GM12878 (cell line): ENCODE results near the gene SUSD5. TPM values are rescaled to one million over a fixed set of nuclear protein-coding genes. Genes with fewer than 3 reads are reported as not detected.
"Not testable (repeated sequence)": the region's sequence is repeated elsewhere in the genome, so short reads cannot be mapped to it uniquely, and the experiment has no call there.

Experiments
- ATAC-seq: fragments of 200-7000 bp; cut with Tn5 transposase; 3 replicates; pipeline ENCODE4 v1.9.1; 2020; ENCODE audit warnings: mild to moderate bottlenecking, moderate library complexity
- BruUV-seq: library from RNA; stranded (reverse); fragments of 400-500 nt; replicated peaks from 2 replicates; lab custom pipeline; 2021; lab: Mats Ljungman, UMichigan
- CTCF ChIA-PET: fragments of 300-600 bp; sonication (Branson Sonifier 250); formaldehyde crosslinking; extraction: SDS; loops from one replicate; lab custom pipeline; 2021; ENCODE audit warnings: inconsistent platforms; lab: Yijun Ruan, JAX
- POLR2A ChIA-PET: fragments of 350-600 bp; formaldehyde crosslinking; extraction: SDS; loops from one replicate; lab custom pipeline; 2021; ENCODE audit warnings: inconsistent platforms; lab: Charles Lee
- RAD21 ChIA-PET: fragments of 300-600 bp; sonication (Branson Sonifier 250); formaldehyde crosslinking; loops from one replicate; lab custom pipeline; 2023; ENCODE audit warnings: antibody characterized with exemption; ENCODE audit not compliant: unreplicated experiment; lab: Charles Lee
- SMC1A ChIA-PET: fragments of 300-600 bp; sonication (Branson Sonifier 250); formaldehyde crosslinking; loops from one replicate; lab custom pipeline; 2023; ENCODE audit not compliant: unreplicated experiment, uncharacterized antibody; lab: Charles Lee
- DNase-seq: peaks from one replicate; pipeline ENCODE4 v3.0.0-alpha.2; 2011; ENCODE audit warnings: low read depth, low spot score
- FAIRE-seq: peaks from 3 replicates; lab custom pipeline; 2011; peaks lifted over from hg19 to GRCh38; lab: Jason Lieb, UNC
- H2AFZ ChIP-seq: 2 replicates; pipeline ENCODE4 v1.6.0; 2011; ENCODE audit warnings: low read depth, low read length, control low read depth; ENCODE audit not compliant: control insufficient read depth
- H3K27ac ChIP-seq: 2 replicates; pipeline ENCODE4 v1.5.1; 2011; ENCODE audit warnings: control low read depth; ENCODE audit not compliant: control insufficient read depth, insufficient read depth
- H3K27me3 ChIP-seq, 2 experiments: replicated peaks in 1 of 2; 2 replicates each; pipeline versions ENCODE4 v1.6.0 to v1.6.1; 2011; ENCODE audit warnings: low read length in 1 of 2; ENCODE audit not compliant: control insufficient read depth in 2 of 2, insufficient read depth in 2 of 2
- H3K36me3 ChIP-seq, 2 experiments: 2 replicates each; pipeline ENCODE4 v1.5.1; 2011; ENCODE audit warnings: low read length in 1 of 2; ENCODE audit not compliant: control insufficient read depth in 2 of 2, insufficient read depth in 2 of 2
- H3K4me1 ChIP-seq: 2 replicates; pipeline ENCODE4 v1.6.1; 2011; ENCODE audit warnings: mild to moderate bottlenecking, low read length, moderate library complexity, mixed read lengths; ENCODE audit not compliant: control insufficient read depth, insufficient read depth
- H3K4me2 ChIP-seq: 2 replicates; pipeline ENCODE4 v1.6.0; 2011; ENCODE audit warnings: control low read depth; ENCODE audit not compliant: control insufficient read depth, insufficient read depth
- H3K4me3 ChIP-seq: fragments of 200-600 bp; sonication (generic); 2 replicates; pipeline ENCODE4 v1.5.1; 2016
- H3K79me2 ChIP-seq: 2 replicates; pipeline ENCODE4 v1.6.0; 2011; ENCODE audit warnings: low read length; ENCODE audit not compliant: control insufficient read depth, insufficient read depth
- H3K9ac ChIP-seq: 2 replicates; pipeline ENCODE4 v1.8.0; 2011; ENCODE audit warnings: low read length, control low read depth, mixed read lengths; ENCODE audit not compliant: control insufficient read depth, insufficient read depth
- H3K9me3 ChIP-seq: replicated peaks from 3 replicates; pipeline ENCODE4 v1.5.1; 2011; ENCODE audit warnings: mild to moderate bottlenecking, low read length; ENCODE audit not compliant: control insufficient read depth, insufficient read depth
- H4K20me1 ChIP-seq: 2 replicates; pipeline ENCODE4 v1.6.0; 2011; ENCODE audit not compliant: control insufficient read depth, insufficient read depth
- HSF1 ChIP-seq: fragments of 150-350 bp; IDR thresholded peaks from 2 replicates; pipeline ENCODE4 v1.6.1; 2014; ENCODE audit warnings: mild to moderate bottlenecking, low read depth, low read length
- LARP7 ChIP-seq: fragments of 450-650 bp; IDR thresholded peaks from 2 replicates; pipeline ENCODE4 v1.6.1; 2017; ENCODE audit warnings: mild to moderate bottlenecking
- MEF2A ChIP-seq: IDR thresholded peaks from 2 replicates; pipeline ENCODE4 v1.6.1; 2011; ENCODE audit warnings: low read depth, mild to moderate bottlenecking, low read length, moderate library complexity; ENCODE audit not compliant: insufficient read depth
- ZNF384 ChIP-seq: IDR thresholded peaks from 2 replicates; pipeline ENCODE4 v1.6.1; 2012; ENCODE audit warnings: low read depth, mild to moderate bottlenecking, low read length, improper control_type of control experiment, borderline replicate concordance
- WGBS: methylation state at CpG from one replicate; pipeline ENCODE4 v1.1.6; 2016; ENCODE audit warnings: low lambda C conversion rate; ENCODE audit not compliant: insufficient replicate concordance, insufficient coverage; ENCODE audit errors: missing lambda C conversion rate; 5-methylcytosine and 5-hydroxymethylcytosine counted together
- in situ Hi-C: fragments of 300-500 bp; cut with MboI; formaldehyde crosslinking; loops from 9 replicates; pipeline ENCODE4 v1.14.3; 2018; ENCODE audit warnings: mixed read lengths
- intact Hi-C: fragments of 100-400 bp; cut with micrococcal nuclease; formaldehyde crosslinking; loops from one replicate; pipeline ENCODE4 v1.14.2; 2022; ENCODE audit not compliant: unreplicated experiment
- polyA plus RNA-seq, 11 experiments: library from polyadenylated mRNA; depleted of rRNA in 4 of 11; unstranded in 6 of 11; stranded (reverse) in 5 of 11; fragments of >200 nt; fragmentation: Nextera tagmentation in 4 of 11; fragmentation: Illumina TruSeq in 1 of 11; extraction: Ambion mirVana in 4 of 11; extraction: Trizol in 1 of 11; gene quantifications; 1 replicate in 1 of 11; 2 replicates in 10 of 11; pipeline versions ENCODE4 v1.2.1 to v1.2.3, GENCODE V29; 2011 to 2016; ENCODE audit warnings: inconsistent platforms in 2 of 11, missing spikeins in 2 of 11, low read depth in 1 of 11
- total RNA-seq, 4 experiments: library from RNA; depleted of rRNA in 3 of 4; stranded (reverse); fragments of >200 nt in 3 of 4; fragmentation: Illumina TruSeq in 1 of 4; extraction: Trizol in 1 of 4; gene quantifications; 2 replicates each; pipeline versions ENCODE4 v1.2.1 to v1.2.3, GENCODE V29; 2013 to 2021
- TF ChIP-seq, protein P1 (sequence below): IDR thresholded peaks from 2 replicates; pipeline ENCODE4 v1.6.1; 2012; ENCODE audit warnings: improper control_type of control experiment, low read depth, low read length; ENCODE audit not compliant: insufficient replicate concordance
- TF ChIP-seq, protein P2 (sequence below): IDR thresholded peaks from 2 replicates; pipeline ENCODE4 v1.6.1; 2011; ENCODE audit warnings: low read depth, mild to moderate bottlenecking, low read length, moderate library complexity, borderline replicate concordance; ENCODE audit errors: extremely low read depth

The SUSD5 gene
- total and polyA plus RNA-seq, 10 of the 15 experiments (the other 5 are each of a cell fraction or from before 2014, with no cell fraction given), result 0.01 to 0.05 (median 0.03) TPM; not detected in 4

GRCh38 chr3:33139006-33139623, 79.5 kb downstream of the SUSD5 start:
- H3K9ac ChIP-seq, result peak overlapping the region; percentile 26
- H3K4me1 ChIP-seq, result peaks cover 11% of the 10 kb centered on the region; the same call in 1 of the 2 replicates
- H3K9me3 ChIP-seq, in situ Hi-C loops, H3K36me3 ChIP-seq, intact Hi-C loops, H3K79me2 ChIP-seq, FAIRE-seq, H4K20me1 ChIP-seq, BruUV-seq, H3K27me3 ChIP-seq: not testable (repeated sequence)
- CTCF ChIA-PET, result interaction anchor here (0.6 to 13.7 kb wide), 5 partner anchors 6 to 235 kb away, joined by 3 to 319 read pairs (median 5); no protein-coding TSS in a partner anchor
- POLR2A ChIA-PET, result interaction anchor here (0.7 kb wide), 2 partner anchors 60 to 446 kb away, joined by 4 to 8 read pairs; no protein-coding TSS in a partner anchor
- ATAC-seq, result peak; percentile 86
- peak; percentile 25 for DNase-seq
- H3K4me3 ChIP-seq, result peak overlapping the region; percentile 17; the same call in 1 of the 2 replicates
- H2AFZ ChIP-seq, result peak overlapping the region; percentile 66
- SMC1A ChIA-PET, result interaction anchor here (0.7 to 3.9 kb wide), 4 partner anchors 7 to 233 kb away, joined by 3 to 16 read pairs (median 8); no protein-coding TSS in a partner anchor
- RAD21 ChIA-PET, result interaction anchor here (0.7 to 2.4 kb wide), 4 partner anchors 8 to 234 kb away, joined by 3 to 11 read pairs (median 6); no protein-coding TSS in a partner anchor
- WGBS, result 2% methylated on average over 7 of the region's 8 CpGs
- TF ChIP-seq MEF2A (0 out of 2 replicates have a peak, but pooled peaks have one; percentile 23), ZNF384 (peak; percentile 21; the same call in 1 of the 2 replicates)
- peak overlapping the region; percentile 72 for H3K4me2 ChIP-seq
- H3K27ac ChIP-seq, result peak overlapping the region; percentile 64

DNA sequence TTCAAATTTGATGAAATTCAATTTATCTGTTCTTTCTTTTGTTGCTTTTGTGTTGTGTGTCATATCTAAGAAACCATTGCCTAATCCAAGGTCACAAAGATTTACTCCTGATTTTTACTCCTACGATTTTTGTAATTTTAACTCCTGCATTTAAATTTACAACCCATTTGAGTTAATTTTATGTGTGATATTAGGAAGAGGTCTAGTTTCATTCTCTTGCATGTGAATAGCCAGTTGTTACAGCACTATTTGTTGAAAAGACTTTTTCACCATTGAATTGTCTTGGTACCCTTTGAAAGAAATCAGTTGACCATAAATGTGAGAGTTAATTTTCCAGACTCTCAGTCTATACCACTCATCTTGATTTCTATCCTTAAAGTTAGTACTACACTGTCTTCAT, 80.9 kb downstream of the SUSD5 start:
- no peak overlapping the region for H3K4me3 ChIP-seq
- H3K27ac ChIP-seq, result no peak overlapping the region
- CTCF ChIA-PET, result interaction anchor here (0.6 to 12.2 kb wide), 2 partner anchors 200 to 236 kb away, joined by 3 to 319 read pairs; no protein-coding TSS in a partner anchor
- intact Hi-C loops (no loop called here), in situ Hi-C loops (no loop called here)
- SMC1A ChIA-PET, result interaction anchor here (2.8 kb wide), 1 partner anchor 235 kb away, joined by 12 read pairs; no protein-coding TSS in a partner anchor
- H3K9ac ChIP-seq, result no peak overlapping the region
- no TSS peak for BruUV-seq
- FAIRE-seq (no peak), ATAC-seq (no peak), DNase-seq (no peak)
- no peaks in the 10 kb centered on the region for H3K9me3 ChIP-seq
- H3K4me2 ChIP-seq, result no peak overlapping the region
- H3K36me3 ChIP-seq, result no peaks in the 10 kb centered on the region; a peak in 1 of 4 replicates
- H4K20me1 ChIP-seq, result no peaks in the 10 kb centered on the region
- no peak overlapping the region for H2AFZ ChIP-seq
- POLR2A ChIA-PET, result no interaction called here
- 55% methylated on average over 1 of the region's 1 CpG for WGBS
- H3K79me2 ChIP-seq, result no peaks in the 10 kb centered on the region
- no peaks in the 10 kb centered on the region for H3K27me3 ChIP-seq
- H3K4me1 ChIP-seq, result peaks cover 11% of the 10 kb centered on the region; the same call in 1 of the 2 replicates
- RAD21 ChIA-PET, result interaction anchor here (1.6 kb wide), 1 partner anchor 235 kb away, joined by 4 read pairs; no protein-coding TSS in a partner anchor
- TF ChIP-seq, protein P1, sequence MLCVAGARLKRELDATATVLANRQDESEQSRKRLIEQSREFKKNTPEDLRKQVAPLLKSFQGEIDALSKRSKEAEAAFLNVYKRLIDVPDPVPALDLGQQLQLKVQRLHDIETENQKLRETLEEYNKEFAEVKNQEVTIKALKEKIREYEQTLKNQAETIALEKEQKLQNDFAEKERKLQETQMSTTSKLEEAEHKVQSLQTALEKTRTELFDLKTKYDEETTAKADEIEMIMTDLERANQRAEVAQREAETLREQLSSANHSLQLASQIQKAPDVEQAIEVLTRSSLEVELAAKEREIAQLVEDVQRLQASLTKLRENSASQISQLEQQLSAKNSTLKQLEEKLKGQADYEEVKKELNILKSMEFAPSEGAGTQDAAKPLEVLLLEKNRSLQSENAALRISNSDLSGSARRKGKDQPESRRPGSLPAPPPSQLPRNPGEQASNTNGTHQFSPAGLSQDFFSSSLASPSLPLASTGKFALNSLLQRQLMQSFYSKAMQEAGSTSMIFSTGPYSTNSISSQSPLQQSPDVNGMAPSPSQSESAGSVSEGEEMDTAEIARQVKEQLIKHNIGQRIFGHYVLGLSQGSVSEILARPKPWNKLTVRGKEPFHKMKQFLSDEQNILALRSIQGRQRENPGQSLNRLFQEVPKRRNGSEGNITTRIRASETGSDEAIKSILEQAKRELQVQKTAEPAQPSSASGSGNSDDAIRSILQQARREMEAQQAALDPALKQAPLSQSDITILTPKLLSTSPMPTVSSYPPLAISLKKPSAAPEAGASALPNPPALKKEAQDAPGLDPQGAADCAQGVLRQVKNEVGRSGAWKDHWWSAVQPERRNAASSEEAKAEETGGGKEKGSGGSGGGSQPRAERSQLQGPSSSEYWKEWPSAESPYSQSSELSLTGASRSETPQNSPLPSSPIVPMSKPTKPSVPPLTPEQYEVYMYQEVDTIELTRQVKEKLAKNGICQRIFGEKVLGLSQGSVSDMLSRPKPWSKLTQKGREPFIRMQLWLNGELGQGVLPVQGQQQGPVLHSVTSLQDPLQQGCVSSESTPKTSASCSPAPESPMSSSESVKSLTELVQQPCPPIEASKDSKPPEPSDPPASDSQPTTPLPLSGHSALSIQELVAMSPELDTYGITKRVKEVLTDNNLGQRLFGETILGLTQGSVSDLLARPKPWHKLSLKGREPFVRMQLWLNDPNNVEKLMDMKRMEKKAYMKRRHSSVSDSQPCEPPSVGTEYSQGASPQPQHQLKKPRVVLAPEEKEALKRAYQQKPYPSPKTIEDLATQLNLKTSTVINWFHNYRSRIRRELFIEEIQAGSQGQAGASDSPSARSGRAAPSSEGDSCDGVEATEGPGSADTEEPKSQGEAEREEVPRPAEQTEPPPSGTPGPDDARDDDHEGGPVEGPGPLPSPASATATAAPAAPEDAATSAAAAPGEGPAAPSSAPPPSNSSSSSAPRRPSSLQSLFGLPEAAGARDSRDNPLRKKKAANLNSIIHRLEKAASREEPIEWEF, result no peak
- TF ChIP-seq LARP7, result no peak
- no peak for TF ChIP-seq HSF1
- TF ChIP-seq, protein P2, sequence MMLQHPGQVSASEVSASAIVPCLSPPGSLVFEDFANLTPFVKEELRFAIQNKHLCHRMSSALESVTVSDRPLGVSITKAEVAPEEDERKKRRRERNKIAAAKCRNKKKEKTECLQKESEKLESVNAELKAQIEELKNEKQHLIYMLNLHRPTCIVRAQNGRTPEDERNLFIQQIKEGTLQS, result no peak
